Mammary epithelial cell (primary cell): ENCODE measurements around the gene C2orf69.

Experiments used
- EZH2 ChIP-seq: IDR thresholded peaks from 2 replicates; pipeline ENCODE4 v1.6.1; 2012; ENCODE audit warnings: low read length, inconsistent platforms, borderline replicate concordance
- TF ChIP-seq, protein P1 (sequence below), 2 donors: IDR thresholded peaks in 1 of 2; conservative IDR thresholded peaks in 1 of 2; 2 replicates each; pipeline ENCODE4 v1.5.1; 2011 to 2012; ENCODE audit warnings: inconsistent platforms in 2 of 2, low read length in 2 of 2, mild to moderate bottlenecking in 2 of 2, control low read depth in 1 of 2, low read depth in 1 of 2; ENCODE audit not compliant: insufficient read depth in 1 of 2; ENCODE audit errors: extremely low read depth in 1 of 2

DNA sequence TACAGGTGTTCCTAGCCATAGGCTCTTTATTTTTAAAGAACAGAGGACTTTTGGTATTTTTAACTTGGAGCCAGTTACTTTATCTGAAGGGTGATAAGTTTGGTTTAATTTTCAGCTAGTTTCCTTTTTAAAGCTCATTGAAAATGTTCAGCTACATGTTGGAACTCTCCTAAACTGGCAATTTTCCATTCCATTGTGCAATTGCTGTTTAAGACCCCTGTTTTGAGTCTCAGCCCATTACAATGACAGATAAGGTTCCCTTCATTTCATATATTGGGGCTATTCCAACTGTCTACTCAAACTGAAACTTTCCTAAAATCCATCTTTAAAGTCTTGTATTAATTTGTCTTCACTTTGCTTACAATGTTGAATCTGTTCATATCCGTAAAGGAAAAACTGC is 55.9 kb downstream of the C2orf69 start:
- no peak for TF ChIP-seq EZH2
- TF ChIP-seq, protein P1, sequence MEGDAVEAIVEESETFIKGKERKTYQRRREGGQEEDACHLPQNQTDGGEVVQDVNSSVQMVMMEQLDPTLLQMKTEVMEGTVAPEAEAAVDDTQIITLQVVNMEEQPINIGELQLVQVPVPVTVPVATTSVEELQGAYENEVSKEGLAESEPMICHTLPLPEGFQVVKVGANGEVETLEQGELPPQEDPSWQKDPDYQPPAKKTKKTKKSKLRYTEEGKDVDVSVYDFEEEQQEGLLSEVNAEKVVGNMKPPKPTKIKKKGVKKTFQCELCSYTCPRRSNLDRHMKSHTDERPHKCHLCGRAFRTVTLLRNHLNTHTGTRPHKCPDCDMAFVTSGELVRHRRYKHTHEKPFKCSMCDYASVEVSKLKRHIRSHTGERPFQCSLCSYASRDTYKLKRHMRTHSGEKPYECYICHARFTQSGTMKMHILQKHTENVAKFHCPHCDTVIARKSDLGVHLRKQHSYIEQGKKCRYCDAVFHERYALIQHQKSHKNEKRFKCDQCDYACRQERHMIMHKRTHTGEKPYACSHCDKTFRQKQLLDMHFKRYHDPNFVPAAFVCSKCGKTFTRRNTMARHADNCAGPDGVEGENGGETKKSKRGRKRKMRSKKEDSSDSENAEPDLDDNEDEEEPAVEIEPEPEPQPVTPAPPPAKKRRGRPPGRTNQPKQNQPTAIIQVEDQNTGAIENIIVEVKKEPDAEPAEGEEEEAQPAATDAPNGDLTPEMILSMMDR (conservative IDR thresholded peaks at IDR 0.05 in 1 of 2, IDR thresholded peaks at IDR 0.05 in 1 of 2; ENCODE audit: extremely low read depth in 1 of 2, insufficient read depth in 1 of 2, low read depth in 1 of 2, low read length in 2 of 2) = no peak
